HG02798 (cell line): ENCODE results near the gene CHST15.

ENCODE experiments used
- ATAC-seq: cut with Tn5 transposase; IDR thresholded peaks from one replicate; pipeline ENCODE4 v1.9.1; 2021; ENCODE audit warnings: mild to moderate bottlenecking; ENCODE audit not compliant: unreplicated experiment, poor library complexity

The CHST15 gene

DNA sequence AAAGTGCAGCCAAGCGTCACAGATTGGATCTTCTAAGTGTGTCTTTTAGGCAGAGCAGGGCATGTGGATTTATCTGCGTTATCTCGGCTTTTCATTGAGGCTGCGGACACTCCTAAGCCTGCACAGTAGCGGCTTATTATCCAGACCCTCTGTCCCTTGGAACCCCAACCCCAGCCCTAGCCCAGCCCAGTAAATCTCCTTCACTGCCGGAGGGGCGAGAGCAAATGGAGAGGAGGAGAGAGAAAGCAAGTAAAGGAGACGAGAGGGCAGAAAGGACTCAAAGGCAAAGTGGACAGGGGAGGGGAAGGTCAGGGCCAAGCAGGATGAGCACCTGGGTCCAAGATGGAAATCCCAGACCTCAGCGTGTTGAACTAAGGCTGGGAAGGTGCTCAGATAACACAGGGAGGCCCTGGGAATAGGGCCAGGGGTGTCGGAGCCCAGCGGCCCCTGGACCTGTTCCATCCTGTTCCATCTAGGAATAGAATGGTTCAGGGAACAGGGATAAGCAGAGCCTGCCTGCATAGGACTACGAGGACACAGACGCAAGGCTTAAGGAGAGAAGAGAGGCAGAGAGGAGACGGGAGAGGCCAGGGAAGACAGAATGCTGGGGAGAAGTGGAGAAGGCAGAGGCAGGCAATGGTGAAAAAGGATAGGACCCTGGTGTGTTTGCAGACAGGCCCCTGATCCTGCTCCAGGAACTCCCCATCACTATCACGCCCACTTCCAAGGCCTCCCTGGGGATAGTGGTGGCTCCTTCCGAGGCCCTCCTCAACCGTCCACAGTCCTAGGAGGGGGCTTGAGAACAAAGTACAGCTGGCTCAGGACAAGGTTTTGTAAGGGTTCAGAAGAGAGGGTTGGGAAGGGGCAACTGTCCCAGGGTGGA is 99.6 kb downstream of the CHST15 start:
- no peak for ATAC-seq

DNA sequence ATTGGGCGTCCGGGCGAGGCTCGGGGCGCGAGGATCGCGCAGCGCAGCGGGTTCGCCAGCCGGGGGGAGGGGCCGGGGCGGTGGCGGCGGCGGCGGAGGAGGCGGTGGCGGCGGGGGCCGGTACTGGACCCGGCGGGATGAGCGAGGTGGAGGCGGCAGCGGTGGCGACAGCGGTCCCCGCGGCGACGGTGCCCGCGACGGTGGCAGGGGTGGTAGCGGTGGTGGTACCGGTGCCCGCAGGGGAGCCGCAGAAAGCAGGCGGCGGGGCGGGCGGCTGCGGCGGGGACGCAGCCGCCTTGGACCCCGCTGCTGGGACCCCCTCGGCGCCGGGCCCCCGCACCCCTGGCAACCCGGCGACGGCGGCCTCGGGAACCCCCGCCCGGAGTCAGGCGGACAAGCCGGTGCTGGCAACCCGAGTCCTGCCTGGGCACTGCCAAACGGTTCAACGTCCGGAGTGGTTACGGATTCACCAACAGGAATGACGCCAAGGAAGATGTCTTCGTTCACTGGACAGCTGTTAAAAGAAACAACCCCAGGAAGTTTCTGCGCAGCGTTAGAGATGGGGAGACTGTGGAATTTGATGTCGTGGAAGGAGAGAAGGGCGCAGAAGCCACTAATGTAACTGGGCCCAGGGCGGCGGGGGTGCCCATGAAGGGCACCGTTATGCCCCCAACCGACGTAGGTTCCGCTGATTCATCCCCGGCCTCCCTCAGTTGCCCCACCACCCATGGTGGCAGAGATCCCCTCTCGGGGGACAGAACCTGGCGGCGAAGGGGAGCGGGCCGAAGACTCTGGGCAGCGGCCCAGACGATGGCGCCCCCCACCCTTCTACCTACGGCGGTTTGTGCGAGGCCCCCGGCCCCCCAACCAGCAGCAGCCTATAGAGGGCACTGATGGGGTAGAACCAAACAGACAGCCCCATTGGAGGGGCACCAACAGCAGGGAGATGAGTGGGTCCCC is 101.5 kb downstream of the CHST15 start:
- no peak for ATAC-seq

DNA sequence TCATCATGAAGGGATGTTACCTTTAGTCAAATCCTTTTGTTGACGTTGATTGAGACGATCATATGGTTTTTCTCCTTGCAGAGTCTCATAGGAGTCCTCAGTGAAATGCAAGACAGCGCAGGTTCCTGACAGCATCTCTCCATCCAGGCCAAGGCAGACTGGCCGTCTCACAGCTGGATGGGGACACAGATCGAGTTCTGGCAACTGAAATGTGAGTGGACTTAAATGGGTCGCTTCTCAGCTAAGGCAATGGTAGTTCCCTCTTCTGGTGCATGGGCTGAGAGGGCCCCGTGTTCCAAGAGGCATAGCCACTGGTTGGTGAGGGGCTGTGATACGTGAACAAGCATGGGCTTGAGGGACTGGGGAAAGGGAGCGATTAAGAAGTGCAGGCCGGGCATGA is 102.5 kb downstream of the CHST15 start:
- no peak for ATAC-seq

DNA sequence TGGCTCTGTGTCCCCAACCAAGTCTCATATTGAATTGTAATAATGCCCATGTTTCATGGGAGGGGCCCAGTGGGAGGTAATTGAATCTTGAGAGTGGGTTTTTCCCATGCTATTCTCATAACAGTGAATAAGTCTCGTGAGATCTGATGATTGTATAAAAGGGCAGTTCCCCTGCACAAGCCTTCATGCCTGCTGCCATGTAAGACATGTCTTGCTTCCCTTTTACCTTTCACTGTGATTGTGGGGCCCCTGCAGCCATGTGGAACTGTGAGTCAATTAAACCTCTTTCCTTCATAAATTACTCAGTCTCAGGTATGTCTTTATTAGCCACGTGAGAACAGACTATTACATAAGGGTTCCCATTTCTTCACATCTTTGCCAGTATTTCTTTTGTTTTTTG is 104.7 kb downstream of the CHST15 start:
- no peak for ATAC-seq

DNA sequence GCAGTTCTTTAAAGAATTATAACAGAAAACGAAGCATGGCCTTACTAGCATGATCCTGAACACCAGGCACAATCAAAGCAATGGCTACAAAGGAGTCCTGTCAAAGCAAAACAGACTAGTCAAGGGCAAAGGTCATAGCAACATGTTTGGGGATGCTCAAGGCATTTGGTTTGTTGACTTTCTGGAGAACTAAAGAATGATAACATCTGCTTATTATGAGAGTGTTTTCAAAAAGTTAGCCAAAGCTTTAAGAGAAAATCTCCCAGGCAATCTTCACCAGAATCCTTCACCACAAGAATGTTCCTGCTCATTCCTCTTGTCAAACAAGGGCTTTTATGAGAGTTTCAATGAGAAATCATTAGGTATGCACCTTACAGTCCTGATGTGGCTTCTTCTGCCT is 106.7 kb downstream of the CHST15 start:
- ATAC-seq, result no peak

DNA sequence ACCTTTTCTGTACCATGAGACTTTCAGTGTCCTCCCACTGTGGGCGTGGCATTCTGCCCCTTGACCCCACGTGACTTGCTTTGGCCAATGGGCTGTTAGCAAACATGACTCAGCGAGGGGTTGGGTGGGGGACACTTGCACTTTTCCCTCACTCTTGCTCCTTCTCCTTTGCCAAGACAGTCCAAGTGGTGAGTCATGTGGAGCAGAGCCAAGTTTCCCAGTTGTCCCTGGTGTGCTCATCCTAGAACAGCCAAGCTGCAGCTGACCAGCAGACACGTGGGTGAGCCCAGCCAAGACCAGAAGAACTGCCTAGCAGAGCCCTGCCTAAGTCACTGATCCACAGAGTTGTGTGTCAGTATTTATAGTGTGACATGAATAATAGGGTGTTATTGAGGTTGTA is 119.0 kb downstream of the CHST15 start:
- ATAC-seq, result no peak

DNA sequence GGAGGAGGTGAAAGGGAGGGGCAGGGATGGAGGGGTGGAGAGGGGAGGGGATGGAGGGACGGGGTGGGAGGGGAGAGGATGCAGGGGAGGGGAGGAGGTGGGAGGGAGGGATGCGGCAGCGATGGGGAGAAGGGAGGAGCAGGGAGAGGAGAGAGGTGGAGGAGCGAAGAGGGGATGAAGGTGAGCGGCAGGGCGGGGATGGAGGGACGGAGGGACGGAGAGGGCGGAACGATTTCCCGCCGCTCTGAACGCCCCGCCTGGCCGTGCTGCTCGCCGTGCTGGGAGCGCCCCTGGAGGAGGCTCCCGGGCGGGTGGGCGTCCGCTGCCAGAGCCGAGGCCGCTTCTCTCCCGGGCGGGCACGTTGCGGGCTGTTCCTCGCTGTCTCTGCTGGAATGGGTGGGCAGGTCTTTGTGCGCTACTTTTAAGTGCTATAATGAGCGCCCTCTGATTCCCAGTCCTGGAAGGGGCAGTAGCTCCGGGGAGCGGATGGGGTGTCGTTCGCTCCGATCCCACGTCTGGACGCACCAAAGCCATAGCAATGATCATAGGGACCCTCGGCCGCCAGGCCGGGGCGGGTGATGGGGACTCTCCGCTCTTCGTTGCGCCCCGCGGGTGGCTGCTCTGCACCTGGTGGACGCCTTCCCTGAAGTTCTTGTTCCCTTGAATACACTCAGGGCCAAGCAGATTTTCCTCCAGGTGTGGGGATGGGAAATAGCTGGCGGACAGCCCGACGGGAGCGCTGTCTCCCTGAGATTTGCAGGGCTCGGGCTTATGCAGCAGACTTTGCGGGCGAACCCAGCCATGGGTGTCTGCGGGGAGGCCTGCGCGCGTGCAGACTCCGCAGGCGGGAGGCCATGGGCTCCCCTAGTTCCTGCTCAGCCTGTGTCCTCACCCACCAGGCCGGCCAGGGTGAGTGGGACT is 120.7 kb downstream of the CHST15 start:
- no peak for ATAC-seq

DNA sequence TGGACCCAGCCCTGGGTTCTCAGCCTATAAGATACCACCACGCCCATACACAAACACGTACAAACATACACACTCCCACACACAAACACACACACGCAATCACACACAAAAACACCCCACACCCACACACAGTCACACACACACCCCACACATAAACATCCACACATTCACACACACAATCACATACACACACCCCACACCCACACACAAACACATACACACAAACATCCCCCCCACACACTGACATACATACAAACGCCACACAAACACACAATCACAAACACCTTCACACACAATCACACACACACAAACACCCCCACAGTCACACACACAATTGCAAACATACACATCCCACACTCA is 122.5 kb downstream of the CHST15 start:
- no peak for ATAC-seq

DNA sequence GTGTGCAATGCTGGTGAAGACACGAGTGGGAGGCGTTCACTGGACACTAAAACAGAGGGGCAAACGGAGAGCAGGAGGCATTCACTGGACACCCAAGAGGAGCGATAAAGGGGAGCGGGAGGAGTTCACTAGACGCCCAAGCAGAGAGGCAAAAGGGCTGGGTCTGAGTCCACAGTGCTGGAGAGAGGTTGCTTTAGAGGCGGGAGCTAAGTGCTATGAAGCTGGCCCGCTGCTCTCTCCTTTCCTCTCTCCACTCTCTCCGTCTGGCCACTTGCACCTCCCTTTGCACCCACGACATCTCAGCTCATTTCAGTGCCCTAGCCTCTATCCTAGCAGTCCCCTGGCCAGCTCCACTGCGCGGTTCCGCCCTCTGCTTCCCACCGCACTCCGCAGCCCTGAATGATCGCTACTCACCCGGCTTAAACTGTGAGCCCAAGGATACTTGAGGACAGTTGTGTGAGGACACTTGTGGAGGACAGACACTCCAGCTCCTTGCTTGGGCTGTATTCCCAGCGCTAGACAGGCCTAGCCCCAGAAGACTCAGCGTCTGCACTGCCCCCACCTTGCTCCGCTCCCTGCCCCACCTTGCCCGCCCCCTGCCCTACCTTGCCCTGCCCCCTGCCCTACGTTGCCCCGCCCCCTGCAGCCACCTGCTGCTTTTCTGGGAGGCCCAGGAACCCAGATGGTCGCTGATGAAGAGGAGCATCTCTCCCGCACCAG is 123.0 kb downstream of the CHST15 start:
- no peak for ATAC-seq

DNA sequence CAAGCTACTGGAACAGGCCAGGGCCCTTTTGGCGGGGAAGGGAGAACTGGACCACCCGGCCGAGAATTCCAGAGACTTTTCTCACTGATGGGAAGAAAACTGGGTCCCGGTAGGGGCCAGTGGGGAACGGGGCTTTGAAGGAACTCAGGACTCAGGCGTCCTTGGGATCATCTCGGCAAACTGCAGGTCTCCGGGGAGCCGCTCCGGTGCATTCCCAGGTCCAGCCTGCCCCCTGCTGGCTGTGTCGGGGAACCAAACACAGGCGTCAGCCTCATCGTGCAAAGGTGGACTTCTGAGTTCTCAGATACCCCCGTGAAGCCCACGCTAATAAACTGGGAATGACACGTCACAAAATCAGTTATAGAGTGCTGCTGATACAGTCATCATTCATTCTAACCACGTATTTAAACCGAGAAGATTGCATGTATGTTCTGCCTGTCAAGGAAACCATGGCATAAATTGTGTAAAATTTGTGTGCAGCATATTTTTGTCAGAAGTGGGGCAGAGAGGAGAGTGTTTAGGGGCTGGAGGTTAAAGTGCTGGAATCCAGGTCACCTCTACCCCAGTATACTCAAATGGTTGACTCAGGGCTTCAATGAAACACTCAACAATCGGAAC is 125.7 kb downstream of the CHST15 start:
- ATAC-seq, result no peak

DNA sequence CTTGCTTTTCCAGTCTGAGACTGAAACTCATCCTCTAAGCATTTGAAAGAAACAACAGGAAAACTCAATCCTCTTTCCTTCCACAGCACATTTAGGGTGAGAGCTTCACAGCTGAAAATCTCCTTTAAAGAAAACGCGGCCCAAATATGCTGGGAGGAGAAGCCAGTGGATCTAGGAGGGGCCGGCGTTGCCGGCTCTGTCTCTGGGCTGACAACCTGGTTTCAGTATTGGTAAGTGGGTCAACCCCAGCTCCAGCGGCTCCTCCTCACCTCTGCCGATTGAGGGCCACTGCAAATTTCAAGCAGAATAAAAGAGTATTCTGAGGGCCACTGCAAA is 126.5 kb downstream of the CHST15 start:
- ATAC-seq, result no peak

DNA sequence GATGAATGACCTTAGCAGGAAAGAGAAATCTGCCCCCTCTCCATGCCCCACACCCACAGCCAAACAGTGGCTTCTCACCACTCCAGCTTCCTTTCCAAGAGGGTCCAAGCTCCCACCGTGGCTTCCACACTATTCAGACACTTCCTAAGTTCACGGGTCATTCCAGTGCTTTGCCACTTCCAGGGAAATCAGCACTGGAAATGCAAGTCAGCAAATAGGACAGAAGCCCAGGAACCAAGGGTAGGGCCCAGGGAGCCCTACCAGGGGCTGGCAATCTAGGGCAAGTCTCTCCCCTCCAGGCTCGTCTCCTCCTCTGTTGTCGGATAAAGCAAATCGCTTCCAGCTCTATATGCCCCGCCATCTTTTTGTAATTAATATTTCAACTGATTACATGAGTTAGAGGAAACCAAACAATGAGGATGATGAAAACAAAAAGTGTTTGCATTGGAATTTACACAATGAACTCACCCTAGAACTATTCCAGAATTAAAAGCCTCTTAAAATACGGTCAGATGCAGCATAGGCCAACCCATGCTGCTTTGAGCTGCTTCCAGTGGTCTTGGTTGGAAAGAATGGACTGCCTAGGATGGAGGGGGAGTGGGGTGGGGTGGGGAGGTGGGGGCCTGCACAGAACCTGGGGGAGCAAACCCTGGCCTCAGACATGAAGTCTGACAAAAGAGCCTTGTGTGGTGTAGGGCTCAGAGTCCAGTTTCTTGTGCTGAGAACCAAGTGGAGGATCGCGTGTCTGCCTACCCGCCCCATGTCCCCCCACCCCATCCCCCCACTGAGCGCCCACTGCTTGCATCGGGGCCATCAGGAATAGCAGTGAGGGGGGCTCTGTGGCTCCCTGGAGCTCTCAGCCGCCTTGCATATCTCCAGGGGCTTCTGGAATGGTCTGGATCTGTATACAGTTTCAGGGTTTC is 127.2 kb downstream of the CHST15 start:
- ATAC-seq, result no peak

DNA sequence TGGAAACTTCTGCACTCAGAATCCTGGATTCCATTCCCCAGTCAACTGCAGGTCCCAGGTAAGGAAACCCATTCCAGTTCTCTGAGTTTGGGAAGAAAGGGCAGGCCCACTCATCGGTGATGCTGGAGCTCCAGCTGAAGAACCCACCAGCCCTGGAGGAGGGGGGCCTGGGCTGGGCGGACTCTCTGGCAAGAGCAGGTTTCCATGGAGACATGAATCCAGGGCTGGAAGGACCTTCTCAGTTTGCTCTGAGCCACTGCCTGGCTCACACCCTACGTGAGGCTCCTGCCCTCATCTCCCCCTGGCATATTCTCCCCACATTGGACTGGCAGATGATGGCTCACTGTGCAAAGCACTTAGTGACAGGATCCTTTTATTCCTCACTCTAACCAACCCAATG is 128.4 kb downstream of the CHST15 start:
- no peak for ATAC-seq

DNA sequence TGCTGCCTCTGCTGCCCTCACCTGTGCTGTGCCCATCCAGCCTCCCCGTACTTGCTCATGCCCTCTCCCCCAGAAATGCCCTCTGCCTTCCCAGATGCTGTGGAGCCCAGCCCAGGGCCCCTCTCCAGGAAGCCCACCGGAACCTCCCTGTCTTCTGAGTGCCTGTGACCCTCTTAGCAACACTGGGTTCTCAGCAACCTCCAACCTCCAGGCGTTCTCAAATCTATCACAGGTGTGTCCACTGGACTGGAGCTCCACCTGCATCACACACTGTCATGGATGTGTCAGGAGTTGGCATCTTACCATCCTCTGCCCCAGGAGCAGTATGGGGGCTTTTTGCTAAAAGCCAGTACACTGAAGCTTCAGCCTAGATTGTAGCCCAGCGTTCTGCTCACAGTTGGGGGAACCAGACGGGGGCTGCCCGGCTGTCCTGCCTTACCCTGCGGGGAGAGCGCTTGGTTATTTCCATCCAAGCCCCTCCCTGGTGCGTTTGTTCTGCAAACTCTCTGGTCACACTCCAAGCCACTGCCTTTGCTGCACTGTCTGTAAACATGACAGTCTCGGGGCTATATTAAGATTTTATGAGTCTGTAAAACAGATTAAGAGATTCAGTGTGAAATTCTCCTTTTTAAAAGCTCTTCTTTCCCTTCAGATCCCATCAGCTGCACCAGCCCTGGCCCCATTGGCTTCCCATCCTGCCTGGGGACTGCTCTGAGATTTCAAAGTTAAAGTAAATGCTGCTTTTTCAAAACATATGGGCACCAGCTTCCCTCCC is 130.5 kb downstream of the CHST15 start:
- ATAC-seq, result no peak

DNA sequence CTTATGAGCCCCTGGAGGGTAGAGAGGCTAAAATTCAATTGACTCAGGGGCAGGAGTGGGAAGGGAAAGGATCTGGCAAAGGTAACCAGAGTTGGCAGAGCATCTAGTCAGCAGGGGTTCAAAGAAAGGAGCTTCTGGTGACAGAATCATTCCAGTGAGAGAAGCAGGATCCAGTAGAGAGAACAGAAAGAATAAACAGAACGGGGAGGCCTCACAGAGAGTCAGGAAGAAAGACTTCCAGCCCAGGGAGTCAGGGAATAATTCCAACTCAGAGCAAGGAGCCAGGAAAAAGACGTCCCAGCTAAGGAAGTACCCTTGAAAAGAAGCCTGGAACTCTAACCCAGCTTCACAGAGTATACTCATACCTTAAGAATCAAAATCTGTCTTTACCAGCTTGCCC is 135.2 kb downstream of the CHST15 start:
- no peak for ATAC-seq
